B cell (primary cell): ENCODE measurements around the gene CDCA7L.

Source experiments
- CTCF ChIP-seq: fragments of 200-600 bp; IDR thresholded peaks from one replicate; pipeline ENCODE4 v1.8.0; 2022; ENCODE audit warnings: antibody characterized with exemption, mild to moderate bottlenecking
- EZH2 ChIP-seq: IDR thresholded peaks from 2 replicates; pipeline ENCODE4 v1.6.1; 2012; ENCODE audit warnings: borderline replicate concordance, low read depth, mild to moderate bottlenecking, moderate library complexity, low read length; ENCODE audit not compliant: insufficient read depth, poor library complexity, severe bottlenecking

GRCh38 chr7:21922605-21923004, 23.1 kb downstream of the CDCA7L start:
- TF ChIP-seq CTCF = no peak
- TF ChIP-seq EZH2 = no peak
